Gastrocnemius medialis (tissue), 4 donors: ENCODE measurements around the gene TBX21. TPM values are rescaled to one million over a fixed set of nuclear protein-coding genes. Genes with fewer than 3 reads are reported as not detected.

Experiments used
- ATAC-seq, 2 donors: fragments of 150-250 bp; one replicate each; pipeline ENCODE4 v1.9.1; 2016
- DNase-seq, 2 donors: peaks; one replicate each; pipeline ENCODE4 v3.0.0-alpha.2; 2019
- H3K27ac ChIP-seq, 4 donors: fragments of 200-600 bp; sonication (generic); 1 replicate in 1 of 4; 2 replicates in 3 of 4; pipeline ENCODE4 v1.5.1; 2016 to 2018; ENCODE audit warnings: mild to moderate bottlenecking in 2 of 4, moderate library complexity in 1 of 4
- H3K27me3 ChIP-seq, 3 donors: fragments of 200-600 bp; sonication (generic) in 2 of 3; 1 replicate in 1 of 3; 2 replicates in 2 of 3; pipeline versions ENCODE4 v1.5.1 to v1.6.0; 2016 to 2019; ENCODE audit warnings: mild to moderate bottlenecking in 1 of 3, moderate library complexity in 1 of 3
- H3K36me3 ChIP-seq, 2 donors: fragments of 200-600 bp; sonication (generic) in 1 of 2; one replicate each; pipeline ENCODE4 v1.5.1; 2017 to 2018
- H3K4me1 ChIP-seq, 2 donors: fragments of 200-600 bp; sonication (generic) in 1 of 2; one replicate each; pipeline ENCODE4 v1.5.1; 2016 to 2017; ENCODE audit warnings: mild to moderate bottlenecking in 2 of 2
- H3K4me3 ChIP-seq, 4 donors: fragments of 200-600 bp; sonication (generic) in 3 of 4; 1 replicate in 1 of 4; 2 replicates in 3 of 4; pipeline ENCODE4 v1.5.1; 2016 to 2019; ENCODE audit warnings: mild to moderate bottlenecking in 2 of 4
- H3K9me3 ChIP-seq, 3 donors: fragments of 200-600 bp; sonication (generic) in 2 of 3; 1 replicate in 1 of 3; 2 replicates in 2 of 3; pipeline ENCODE4 v1.5.1; 2016 to 2019
- CTCF ChIP-seq, 5 experiments: fragments of 450-650 bp in 3 of 5; fragments of 200-600 bp in 2 of 5; sonication (generic) in 2 of 5; IDR thresholded peaks in 4 of 5; conservative IDR thresholded peaks in 1 of 5; 1 replicate in 4 of 5; 2 replicates in 1 of 5; pipeline ENCODE4 v1.5.1; 2016 to 2019; ENCODE audit warnings: antibody characterized with exemption in 5 of 5, mild to moderate bottlenecking in 3 of 5, moderate library complexity in 3 of 5
- POLR2A ChIP-seq, 2 donors: fragments of 450-650 bp; IDR thresholded peaks; one replicate each; pipeline ENCODE4 v1.6.1; 2017; ENCODE audit warnings: antibody characterized with exemption in 2 of 2, mild to moderate bottlenecking in 2 of 2, moderate library complexity in 2 of 2
- in situ Hi-C, 4 donors: fragments of 200-750 bp; cut with MboI; loops; one replicate each; pipeline versions ENCODE4 v1.15.0 to v1.8.0; 2017; ENCODE audit warnings: low sequenced_read_pairs in 4 of 4
- intact Hi-C: fragments of 100-400 bp; cut with DNase I; formaldehyde crosslinking; loops from one replicate; pipeline ENCODE4 v1.15.1; 2023; ENCODE audit warnings: low total_unique reads
- total RNA-seq, 4 donors: library from RNA; depleted of rRNA; stranded (reverse); fragments of >200 nt; gene quantifications; one replicate each; pipeline versions ENCODE4 v1.1.0 to v1.2.3, GENCODE V29; 2016

The TBX21 gene
- total RNA-seq, 4 donors from 2014 or later, result 0.98 to 3.3 TPM; not detected in 2

DNA sequence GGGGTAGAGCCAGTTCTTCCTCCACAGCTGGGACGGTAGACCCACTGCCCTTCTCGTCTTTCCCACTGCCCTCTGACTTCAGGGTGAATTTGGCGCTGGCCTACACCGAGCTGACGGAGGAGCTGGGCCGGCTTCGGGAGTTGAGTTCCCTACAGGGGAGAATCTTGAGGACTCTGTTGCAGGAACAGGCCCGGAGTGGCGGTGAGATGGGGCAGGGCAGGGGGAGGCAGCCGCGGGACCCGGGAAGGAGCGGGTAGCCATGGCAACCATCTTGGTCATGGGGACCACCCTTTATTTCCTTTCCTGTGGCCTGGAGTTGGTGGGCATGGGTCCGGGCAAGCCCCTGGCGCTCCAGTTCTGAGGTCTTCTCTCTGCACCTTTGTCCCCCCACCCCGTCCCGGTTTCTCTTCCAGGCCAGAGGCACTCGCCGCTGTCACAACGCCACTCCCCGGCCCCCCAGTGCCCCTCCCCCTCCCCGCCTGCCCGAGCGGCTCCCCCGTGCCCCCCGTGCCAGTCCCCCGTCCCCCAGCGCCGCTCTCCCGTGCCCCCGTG lies 24.6 kb upstream of the TBX21 start:
- Histone ChIP-seq H3K9me3 (no peaks in the 10 kb centered on the region), H3K27me3 (peaks cover 0 to 9% (median 0%) of the 10 kb centered on the region in 3 donors), H3K27ac (no peak overlapping the region), H3K4me1 (peaks cover 15 to 16% of the 10 kb centered on the region in 2 donors), H3K36me3 (peaks cover 0 to 19% of the 10 kb centered on the region in 2 donors), H3K4me3 (no peak overlapping the region)
- TF ChIP-seq POLR2A (IDR thresholded peaks at IDR 0.05) (no peak), CTCF (IDR thresholded peaks at IDR 0.05 in 4 of 5, conservative IDR thresholded peaks at IDR 0.05 in 1 of 5) (no peak)
- intact Hi-C loops, result no loop called here
- DNase-seq (no peak), ATAC-seq (no peak)
- in situ Hi-C loops, result no loop called here

DNA sequence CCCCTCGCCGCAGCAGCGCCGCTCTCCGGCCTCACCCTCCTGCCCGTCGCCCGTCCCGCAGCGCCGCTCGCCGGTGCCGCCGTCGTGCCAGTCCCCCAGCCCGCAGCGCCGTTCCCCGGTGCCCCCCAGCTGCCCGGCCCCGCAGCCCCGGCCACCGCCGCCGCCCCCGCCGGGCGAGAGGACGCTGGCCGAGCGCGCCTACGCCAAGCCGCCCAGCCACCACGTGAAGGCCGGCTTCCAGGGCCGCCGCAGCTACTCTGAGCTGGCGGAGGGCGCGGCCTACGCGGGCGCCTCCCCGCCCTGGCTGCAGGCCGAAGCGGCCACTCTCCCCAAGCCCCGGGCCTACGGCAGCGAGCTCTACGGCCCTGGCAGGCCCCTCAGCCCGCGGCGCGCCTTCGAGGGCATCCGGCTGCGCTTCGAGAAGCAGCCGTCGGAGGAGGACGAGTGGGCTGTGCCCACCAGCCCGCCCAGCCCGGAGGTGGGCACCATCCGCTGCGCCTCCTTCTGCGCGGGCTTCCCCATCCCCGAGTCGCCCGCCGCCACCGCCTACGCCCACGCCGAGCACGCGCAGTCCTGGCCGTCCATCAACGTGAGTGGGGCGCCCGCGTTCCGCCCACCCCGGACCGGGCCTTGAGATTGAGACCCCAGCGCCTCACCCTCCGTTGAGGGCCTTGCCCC lies 24.0 kb upstream of the TBX21 start:
- intact Hi-C loops, result no loop called here
- Histone ChIP-seq H3K27me3 (peaks cover 0 to 13% (median 0%) of the 10 kb centered on the region in 3 donors), H3K4me1 (peaks cover 15 to 16% of the 10 kb centered on the region in 2 donors), H3K27ac (no peak overlapping the region), H3K9me3 (no peaks in the 10 kb centered on the region), H3K36me3 (peaks cover 0 to 19% of the 10 kb centered on the region in 2 donors), H3K4me3 (no peak overlapping the region)
- ATAC-seq (no peak), DNase-seq (no peak)
- no peak for TF ChIP-seq CTCF (IDR thresholded peaks at IDR 0.05 in 4 of 5, conservative IDR thresholded peaks at IDR 0.05 in 1 of 5)
- no peak for TF ChIP-seq POLR2A (IDR thresholded peaks at IDR 0.05)
- in situ Hi-C loops, result no loop called here

DNA sequence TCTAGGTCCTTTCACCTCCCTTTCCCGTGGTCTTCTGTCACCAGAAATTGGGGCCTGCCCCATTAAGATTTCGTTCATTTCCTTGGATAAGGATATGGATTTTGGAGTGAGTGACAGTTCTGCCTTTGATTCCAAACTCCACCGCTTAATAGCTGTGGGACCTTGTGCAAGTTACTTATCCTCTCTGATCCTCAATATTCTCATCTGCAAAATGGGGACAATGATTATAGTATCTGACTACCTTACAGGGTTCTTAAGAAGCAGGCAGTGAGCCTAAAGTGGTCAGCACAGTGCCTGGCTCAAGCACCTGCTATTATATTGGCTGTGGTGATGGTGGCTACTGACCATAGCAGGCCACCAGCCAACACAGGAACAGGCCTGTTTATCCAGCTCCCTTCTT lies 23.4 kb upstream of the TBX21 start:
- Histone ChIP-seq H3K4me3 (no peak overlapping the region), H3K9me3 (no peaks in the 10 kb centered on the region), H3K27ac (no peak overlapping the region), H3K27me3 (peaks cover 0 to 13% (median 3%) of the 10 kb centered on the region in 3 donors), H3K4me1 (peaks cover 15 to 16% of the 10 kb centered on the region in 2 donors), H3K36me3 (peaks cover 0 to 19% of the 10 kb centered on the region in 2 donors)
- in situ Hi-C loops, result no loop called here
- intact Hi-C loops, result no loop called here
- no peak for TF ChIP-seq POLR2A (IDR thresholded peaks at IDR 0.05)
- no peak for TF ChIP-seq CTCF (IDR thresholded peaks at IDR 0.05 in 4 of 5, conservative IDR thresholded peaks at IDR 0.05 in 1 of 5)
- ATAC-seq (no peak), DNase-seq (no peak)

GRCh38 chr17:47711366-47712099 lies 21.5 kb upstream of the TBX21 start:
- Histone ChIP-seq H3K27ac (no peak overlapping the region), H3K27me3 (peaks cover 0 to 13% (median 3%) of the 10 kb centered on the region in 3 donors), H3K9me3 (no peaks in the 10 kb centered on the region), H3K36me3 (peaks cover 0 to 19% of the 10 kb centered on the region in 2 donors), H3K4me3 (no peak overlapping the region), H3K4me1 (peaks cover 6 to 11% of the 10 kb centered on the region in 2 donors)
- ATAC-seq (no peak), DNase-seq (no peak)
- intact Hi-C loops (no loop called here), in situ Hi-C loops (no loop called here)
- no peak for TF ChIP-seq CTCF (IDR thresholded peaks at IDR 0.05 in 4 of 5, conservative IDR thresholded peaks at IDR 0.05 in 1 of 5)
- TF ChIP-seq POLR2A (IDR thresholded peaks at IDR 0.05), result no peak
